ENCODE measurements around the gene TMEM255A.

TMEM255A gene

GRCh38 chrX:120224388-120224787, 86.9 kb downstream of the TMEM255A start:
- H3K27me3 ChIP-seq (ENCODE audit: insufficient read depth, poor library complexity, severe bottlenecking), result no peaks in the 10 kb centered on the region
- no peak overlapping the region for H3K4me3 ChIP-seq (replicated peaks; ENCODE audit: insufficient read depth, low read length)
- DNase-seq (ENCODE audit: low read depth in 1 of 2, low spot score in 1 of 2), result no peak
- no peak overlapping the region for H3K27ac ChIP-seq (replicated peaks)
- TF ChIP-seq, protein P1, sequence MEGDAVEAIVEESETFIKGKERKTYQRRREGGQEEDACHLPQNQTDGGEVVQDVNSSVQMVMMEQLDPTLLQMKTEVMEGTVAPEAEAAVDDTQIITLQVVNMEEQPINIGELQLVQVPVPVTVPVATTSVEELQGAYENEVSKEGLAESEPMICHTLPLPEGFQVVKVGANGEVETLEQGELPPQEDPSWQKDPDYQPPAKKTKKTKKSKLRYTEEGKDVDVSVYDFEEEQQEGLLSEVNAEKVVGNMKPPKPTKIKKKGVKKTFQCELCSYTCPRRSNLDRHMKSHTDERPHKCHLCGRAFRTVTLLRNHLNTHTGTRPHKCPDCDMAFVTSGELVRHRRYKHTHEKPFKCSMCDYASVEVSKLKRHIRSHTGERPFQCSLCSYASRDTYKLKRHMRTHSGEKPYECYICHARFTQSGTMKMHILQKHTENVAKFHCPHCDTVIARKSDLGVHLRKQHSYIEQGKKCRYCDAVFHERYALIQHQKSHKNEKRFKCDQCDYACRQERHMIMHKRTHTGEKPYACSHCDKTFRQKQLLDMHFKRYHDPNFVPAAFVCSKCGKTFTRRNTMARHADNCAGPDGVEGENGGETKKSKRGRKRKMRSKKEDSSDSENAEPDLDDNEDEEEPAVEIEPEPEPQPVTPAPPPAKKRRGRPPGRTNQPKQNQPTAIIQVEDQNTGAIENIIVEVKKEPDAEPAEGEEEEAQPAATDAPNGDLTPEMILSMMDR (IDR thresholded peaks at IDR 0.05; ENCODE audit: insufficient read depth, low read length), result no peak

DNA sequence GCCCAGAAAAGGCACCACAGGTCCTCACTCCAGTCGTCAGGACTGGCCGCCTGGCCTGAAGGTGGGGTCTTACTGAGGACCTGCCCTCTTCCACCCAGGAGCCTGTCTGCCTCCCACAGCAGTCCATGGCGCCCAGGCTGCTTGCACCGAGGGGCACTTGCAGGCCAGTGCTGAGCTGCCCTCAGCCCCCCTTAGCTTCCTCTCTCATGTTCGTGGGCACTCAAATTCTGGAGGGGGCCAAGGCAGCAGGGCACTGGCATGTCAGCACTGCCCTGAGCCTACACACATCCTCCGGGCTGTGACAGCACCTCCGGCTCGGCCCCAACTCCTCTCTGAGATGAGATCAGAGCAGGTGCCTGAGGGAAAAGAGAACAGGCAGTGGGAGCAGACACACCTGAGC, 87.9 kb downstream of the TMEM255A start:
- DNase-seq (ENCODE audit: low read depth in 1 of 2, low spot score in 1 of 2), result no peak
- Histone ChIP-seq H3K27me3 (ENCODE audit: insufficient read depth, poor library complexity, severe bottlenecking) (no peaks in the 10 kb centered on the region), H3K4me3 (replicated peaks; ENCODE audit: insufficient read depth, low read length) (no peak overlapping the region), H3K27ac (replicated peaks) (no peak overlapping the region)
- TF ChIP-seq, protein P1 (IDR thresholded peaks at IDR 0.05; ENCODE audit: insufficient read depth, low read length), result no peak
- TF ChIP-seq, protein P2, sequence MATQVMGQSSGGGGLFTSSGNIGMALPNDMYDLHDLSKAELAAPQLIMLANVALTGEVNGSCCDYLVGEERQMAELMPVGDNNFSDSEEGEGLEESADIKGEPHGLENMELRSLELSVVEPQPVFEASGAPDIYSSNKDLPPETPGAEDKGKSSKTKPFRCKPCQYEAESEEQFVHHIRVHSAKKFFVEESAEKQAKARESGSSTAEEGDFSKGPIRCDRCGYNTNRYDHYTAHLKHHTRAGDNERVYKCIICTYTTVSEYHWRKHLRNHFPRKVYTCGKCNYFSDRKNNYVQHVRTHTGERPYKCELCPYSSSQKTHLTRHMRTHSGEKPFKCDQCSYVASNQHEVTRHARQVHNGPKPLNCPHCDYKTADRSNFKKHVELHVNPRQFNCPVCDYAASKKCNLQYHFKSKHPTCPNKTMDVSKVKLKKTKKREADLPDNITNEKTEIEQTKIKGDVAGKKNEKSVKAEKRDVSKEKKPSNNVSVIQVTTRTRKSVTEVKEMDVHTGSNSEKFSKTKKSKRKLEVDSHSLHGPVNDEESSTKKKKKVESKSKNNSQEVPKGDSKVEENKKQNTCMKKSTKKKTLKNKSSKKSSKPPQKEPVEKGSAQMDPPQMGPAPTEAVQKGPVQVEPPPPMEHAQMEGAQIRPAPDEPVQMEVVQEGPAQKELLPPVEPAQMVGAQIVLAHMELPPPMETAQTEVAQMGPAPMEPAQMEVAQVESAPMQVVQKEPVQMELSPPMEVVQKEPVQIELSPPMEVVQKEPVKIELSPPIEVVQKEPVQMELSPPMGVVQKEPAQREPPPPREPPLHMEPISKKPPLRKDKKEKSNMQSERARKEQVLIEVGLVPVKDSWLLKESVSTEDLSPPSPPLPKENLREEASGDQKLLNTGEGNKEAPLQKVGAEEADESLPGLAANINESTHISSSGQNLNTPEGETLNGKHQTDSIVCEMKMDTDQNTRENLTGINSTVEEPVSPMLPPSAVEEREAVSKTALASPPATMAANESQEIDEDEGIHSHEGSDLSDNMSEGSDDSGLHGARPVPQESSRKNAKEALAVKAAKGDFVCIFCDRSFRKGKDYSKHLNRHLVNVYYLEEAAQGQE (IDR thresholded peaks at IDR 0.05; ENCODE audit: insufficient replicate concordance, low read depth), result no peak
- TF ChIP-seq POLR2AphosphoS5 (IDR thresholded peaks at IDR 0.05; ENCODE audit: low read depth) (no peak), GABPA (IDR thresholded peaks at IDR 0.05; ENCODE audit: low read depth) (no peak)

GRCh38 chrX:120213438-120214265, 97.6 kb downstream of the TMEM255A start:
- peak; percentile 1 to 61 for DNase-seq (ENCODE audit: low read depth in 1 of 2, low spot score in 1 of 2)
- H3K27me3 ChIP-seq (ENCODE audit: insufficient read depth, poor library complexity, severe bottlenecking), result no peaks in the 10 kb centered on the region
- no peak overlapping the region for H3K27ac ChIP-seq (replicated peaks)
- no peak overlapping the region for H3K4me3 ChIP-seq (replicated peaks; ENCODE audit: insufficient read depth, low read length)
- TF ChIP-seq, protein P1 (IDR thresholded peaks at IDR 0.05; ENCODE audit: insufficient read depth, low read length), result peak; percentile 41
- TF ChIP-seq POLR2AphosphoS5 (IDR thresholded peaks at IDR 0.05; ENCODE audit: low read depth), result no peak
- TF ChIP-seq, protein P2 (IDR thresholded peaks at IDR 0.05; ENCODE audit: insufficient replicate concordance, low read depth), result peak; percentile 75
